Mesenchymal stem cell (in vitro differentiated cells and primary cell): Measurements from ENCODE around the gene CTF1.

ENCODE experiments used
- DNase-seq: peaks from one replicate; pipeline ENCODE4 v3.0.0-alpha.2; 2013
- H2AFZ ChIP-seq: one replicate; pipeline ENCODE4 v1.6.1; 2013; ENCODE audit warnings: low read depth, mild to moderate bottlenecking, control low read depth, inconsistent platforms, low read length, moderate library complexity
- H2AK5ac ChIP-seq: 2 replicates; pipeline ENCODE4 v1.6.1; 2013; ENCODE audit warnings: low read length, moderate library complexity, mild to moderate bottlenecking, inconsistent platforms; ENCODE audit not compliant: severe bottlenecking
- H2BK120ac ChIP-seq: one replicate; pipeline ENCODE4 v1.6.1; 2013; ENCODE audit warnings: low read depth, mild to moderate bottlenecking, inconsistent platforms, low read length, moderate library complexity
- H2BK12ac ChIP-seq, 2 experiments: one replicate each; pipeline ENCODE4 v1.6.1; 2013; ENCODE audit warnings: inconsistent platforms in 2 of 2, low read length in 2 of 2, mild to moderate bottlenecking in 2 of 2, moderate library complexity in 2 of 2, control low read depth in 1 of 2
- H2BK15ac ChIP-seq: one replicate; pipeline ENCODE4 v1.6.1; 2013; ENCODE audit warnings: mild to moderate bottlenecking, low read depth, inconsistent platforms; ENCODE audit not compliant: poor library complexity, severe bottlenecking
- H2BK5ac ChIP-seq: 2 replicates; pipeline ENCODE4 v1.6.1; 2013; ENCODE audit warnings: low read depth, mild to moderate bottlenecking, low read length, control low read depth, inconsistent platforms; ENCODE audit not compliant: poor library complexity, severe bottlenecking
- H3K14ac ChIP-seq, 2 experiments: one replicate each; pipeline ENCODE4 v1.6.1; 2013; ENCODE audit warnings: inconsistent platforms in 2 of 2, low read length in 2 of 2, control low read depth in 1 of 2, mild to moderate bottlenecking in 1 of 2, moderate library complexity in 1 of 2
- H3K18ac ChIP-seq, 2 experiments: one replicate each; pipeline ENCODE4 v1.6.1; 2013; ENCODE audit warnings: inconsistent platforms in 2 of 2, low read length in 2 of 2, control low read depth in 1 of 2, low read depth in 1 of 2, mild to moderate bottlenecking in 1 of 2
- H3K23ac ChIP-seq, 2 experiments: one replicate each; pipeline ENCODE4 v1.6.1; 2013; ENCODE audit warnings: inconsistent platforms in 2 of 2, low read length in 2 of 2, mild to moderate bottlenecking in 2 of 2, moderate library complexity in 2 of 2, control low read depth in 1 of 2
- H3K27ac ChIP-seq: 2 replicates; pipeline ENCODE4 v1.5.1; 2013; ENCODE audit warnings: mild to moderate bottlenecking, moderate library complexity, low read length, control low read depth, inconsistent platforms; ENCODE audit not compliant: poor library complexity, severe bottlenecking
- H3K27me3 ChIP-seq, 2 experiments: 2 replicates each; pipeline versions ENCODE4 v1.6.1 to v1.7.0; 2013; ENCODE audit warnings: low read length in 2 of 2, mild to moderate bottlenecking in 2 of 2, moderate library complexity in 2 of 2, control low read depth in 1 of 2, inconsistent platforms in 1 of 2; ENCODE audit not compliant: control insufficient read depth in 1 of 2, insufficient read depth in 1 of 2
- H3K36me3 ChIP-seq, 2 experiments: 2 replicates each; pipeline versions ENCODE4 v1.6.1 to v1.7.0; 2013; ENCODE audit warnings: low read length in 2 of 2, control low read depth in 1 of 2, inconsistent platforms in 1 of 2, low read depth in 1 of 2, mild to moderate bottlenecking in 1 of 2; ENCODE audit not compliant: insufficient read depth in 2 of 2, control insufficient read depth in 1 of 2
- H3K4ac ChIP-seq, 2 experiments: one replicate each; pipeline ENCODE4 v1.6.1; 2013; ENCODE audit warnings: inconsistent platforms in 2 of 2, low read length in 2 of 2, mild to moderate bottlenecking in 2 of 2, moderate library complexity in 2 of 2, control low read depth in 1 of 2, low read depth in 1 of 2
- H3K4me1 ChIP-seq: 2 replicates; pipeline ENCODE4 v1.6.1; 2013; ENCODE audit warnings: low read depth, low read length, control low read depth; ENCODE audit not compliant: control insufficient read depth, insufficient read depth
- H3K4me2 ChIP-seq: 2 replicates; pipeline ENCODE4 v1.6.1; 2013; ENCODE audit warnings: low read length, mild to moderate bottlenecking, inconsistent platforms; ENCODE audit not compliant: poor library complexity, severe bottlenecking
- H3K4me3 ChIP-seq, 2 experiments: 2 replicates each; pipeline versions ENCODE4 v1.5.1 to v1.7.0; 2013; ENCODE audit warnings: low read length in 2 of 2, mild to moderate bottlenecking in 2 of 2, control low read depth in 1 of 2, low read depth in 1 of 2; ENCODE audit not compliant: insufficient read depth in 1 of 2
- H3K79me1 ChIP-seq: replicated peaks from 2 replicates; pipeline ENCODE4 v1.6.1; 2013; ENCODE audit warnings: mild to moderate bottlenecking, control low read depth, low read length, inconsistent platforms; ENCODE audit not compliant: poor library complexity, severe bottlenecking
- H3K9ac ChIP-seq: 2 replicates; pipeline ENCODE4 v1.7.0; 2013; ENCODE audit warnings: mild to moderate bottlenecking, low read length, moderate library complexity
- H3K9me3 ChIP-seq: 2 replicates; pipeline ENCODE4 v1.7.0; 2013; ENCODE audit warnings: mild to moderate bottlenecking, low read length; ENCODE audit not compliant: control insufficient read depth
- H4K8ac ChIP-seq: one replicate; pipeline ENCODE4 v1.6.1; 2013; ENCODE audit warnings: inconsistent platforms, mild to moderate bottlenecking, low read length, moderate library complexity
- H4K91ac ChIP-seq: one replicate; pipeline ENCODE4 v1.6.1; 2013; ENCODE audit warnings: mild to moderate bottlenecking, low read length, inconsistent platforms
- WGBS: methylation state at CpG from one replicate; pipeline ENCODE4 v1.1.7; 2013; ENCODE audit warnings: mixed read lengths; 5-methylcytosine and 5-hydroxymethylcytosine counted together

CTF1 gene

GRCh38 chr16:30874821-30875717 is 21.3 kb upstream of the CTF1 start:
- H2BK5ac ChIP-seq: peak overlapping the region; percentile 4
- peaks cover 15 to 21% of the 10 kb centered on the region in 2 experiments for H3K36me3 ChIP-seq
- peaks cover 15% of the 10 kb centered on the region for H3K4me1 ChIP-seq
- peaks cover 18% of the 10 kb centered on the region for H3K79me1 ChIP-seq
- peak overlapping the region; percentile 65 to 84 for H3K4ac ChIP-seq
- H4K91ac ChIP-seq: peak overlapping the region; percentile 94
- H3K4me3 ChIP-seq: peak overlapping the region; percentile 69 to 87
- H2BK15ac ChIP-seq: peak overlapping the region; percentile 65
- H3K27me3 ChIP-seq: no peaks in the 10 kb centered on the region
- peak overlapping the region; percentile 93 for H4K8ac ChIP-seq
- peak overlapping the region; percentile 70 for H3K4me2 ChIP-seq
- peak; percentile 92 for DNase-seq
- peak overlapping the region; percentile 22 for H2BK120ac ChIP-seq
- under 1% methylated on average over 78 of the region's 85 CpGs for WGBS
- H2AFZ ChIP-seq: peak overlapping the region; percentile 66
- peak overlapping the region; percentile 95 for H3K9ac ChIP-seq
- no peak overlapping the region for H2AK5ac ChIP-seq
- no peaks in the 10 kb centered on the region for H3K9me3 ChIP-seq
- H2BK12ac ChIP-seq: no peak overlapping the region
- H3K27ac ChIP-seq: peak overlapping the region; percentile 90
- H3K18ac ChIP-seq: peak overlapping the region; percentile 95 to 96
- H3K23ac ChIP-seq: peak overlapping the region in 1 of 2 experiments; percentile 29
- H3K14ac ChIP-seq: peak overlapping the region in 1 of 2 experiments; percentile 76

GRCh38 chr16:30875871-30876801 is 20.3 kb upstream of the CTF1 start:
- Histone ChIP-seq H3K4me2 (peak overlapping the region; percentile 70), H2BK5ac (no peak overlapping the region), H3K9ac (peak overlapping the region; percentile 95), H3K23ac (peak overlapping the region in 1 of 2 experiments; percentile 46), H4K91ac (peak overlapping the region; percentile 77), H3K18ac (peak overlapping the region; percentile 55 to 95), H3K27ac (peak overlapping the region; percentile 90), H2AK5ac (peak overlapping the region; percentile 96), H3K4me3 (peak overlapping the region; percentile 58 to 87), H3K4me1 (peaks cover 15% of the 10 kb centered on the region), H4K8ac (peak overlapping the region; percentile 84), H3K79me1 (peaks cover 20% of the 10 kb centered on the region), H3K9me3 (no peaks in the 10 kb centered on the region), H3K4ac (peak overlapping the region; percentile 19 to 96), H2AFZ (peak overlapping the region; percentile 18), H3K36me3 (peaks cover 20 to 21% of the 10 kb centered on the region in 2 experiments), H3K27me3 (no peaks in the 10 kb centered on the region), H2BK12ac (peak overlapping the region in 1 of 2 experiments; percentile 81), H3K14ac (peak overlapping the region in 1 of 2 experiments; percentile 98), H2BK120ac (peak overlapping the region; percentile 6), H2BK15ac (peak overlapping the region; percentile 71)
- DNase-seq: peak; percentile 1
- WGBS: 57% methylated on average over 12 of the region's 12 CpGs

- Histone ChIP-seq H3K4me1 (peaks cover 15% of the 10 kb centered on the region), H2AK5ac (peak overlapping the region; percentile 43), H3K36me3 (peaks cover 21 to 27% of the 10 kb centered on the region in 2 experiments), H3K4me2 (peak overlapping the region; percentile 32), H4K8ac (peak overlapping the region; percentile 10), H2BK15ac (no peak overlapping the region), H2BK5ac (no peak overlapping the region), H3K14ac (no peak overlapping the region), H3K23ac (no peak overlapping the region), H3K9me3 (no peaks in the 10 kb centered on the region), H3K4me3 (peak overlapping the region in 1 of 2 experiments; percentile 87), H2BK120ac (no peak overlapping the region), H3K9ac (peak overlapping the region; percentile 95), H4K91ac (no peak overlapping the region), H3K4ac (peak overlapping the region in 1 of 2 experiments; percentile 15), H3K27me3 (no peaks in the 10 kb centered on the region), H3K79me1 (peaks cover 24% of the 10 kb centered on the region), H3K18ac (no peak overlapping the region), H2AFZ (no peak overlapping the region), H3K27ac (no peak overlapping the region), H2BK12ac (peak overlapping the region in 1 of 2 experiments; percentile 74)
- WGBS: 87% methylated on average over 3 of the region's 5 CpGs
- peak; percentile 26 for DNase-seq
Observed at GRCh38 chr16:30876867-30877266, 19.5 kb upstream of the CTF1 start.
